Upper lobe of right lung (tissue), 1 donor: Measurements from ENCODE around the gene CSF1R. TPM values are rescaled to one million over a fixed set of nuclear protein-coding genes. Genes with fewer than 3 reads are reported as not detected.

Experiments used
- ATAC-seq: fragments of 200-7000 bp; cut with Tn5 transposase; one replicate; pipeline ENCODE4 v1.9.1; 2020; ENCODE audit warnings: mild to moderate bottlenecking, moderate library complexity
- DNase-seq: peaks from one replicate; pipeline ENCODE4 v3.0.0-alpha.2; 2020
- H3K27ac ChIP-seq: fragments of 200-600 bp; one replicate; pipeline ENCODE4 v1.8.0; 2022
- H3K27me3 ChIP-seq: fragments of 200-600 bp; one replicate; pipeline ENCODE4 v1.8.0; 2022; ENCODE audit warnings: mild to moderate bottlenecking
- H3K36me3 ChIP-seq: fragments of 200-600 bp; one replicate; pipeline ENCODE4 v1.8.0; 2022
- H3K4me1 ChIP-seq: fragments of 200-600 bp; one replicate; pipeline ENCODE4 v1.8.0; 2022
- H3K4me3 ChIP-seq: fragments of 200-600 bp; one replicate; pipeline ENCODE4 v1.8.0; 2022; ENCODE audit warnings: mild to moderate bottlenecking
- H3K9me3 ChIP-seq: fragments of 200-600 bp; one replicate; pipeline ENCODE4 v1.8.0; 2022
- CTCF ChIP-seq: fragments of 200-600 bp; IDR thresholded peaks from one replicate; pipeline ENCODE4 v1.8.0; 2022; ENCODE audit warnings: antibody characterized with exemption
- intact Hi-C: fragments of 100-400 bp; cut with DNase I; formaldehyde crosslinking; loops from one replicate; pipeline ENCODE4 v1.11.0; 2022
- total RNA-seq: library from RNA; stranded (reverse); fragmentation: NEBNext Ultra II Directional; extraction: Animal tissue kit (Norgen Biotek cat#: 25700); gene quantifications from one replicate; pipeline ENCODE4 v1.2.1, GENCODE V29; 2021
- donor health status: DM: no; HTN: yes; CAD: no; lungs with severe emphysema.

The CSF1R gene
- total RNA-seq, 1 donor from 2014 or later: 48.7 TPM

GRCh38 chr5:150044329-150044681 is 42.0 kb downstream of the CSF1R start:
- H3K36me3 ChIP-seq: peaks cover 90% of the 10 kb centered on the region
- H3K27ac ChIP-seq: no peak overlapping the region
- no peak for TF ChIP-seq CTCF
- H3K4me3 ChIP-seq: no peak overlapping the region
- DNase-seq: no peak
- ATAC-seq: no peak
- H3K9me3 ChIP-seq: no peaks in the 10 kb centered on the region
- intact Hi-C loops: no loop called here
- H3K4me1 ChIP-seq: peaks cover 15% of the 10 kb centered on the region
- H3K27me3 ChIP-seq: no peaks in the 10 kb centered on the region

GRCh38 chr5:150043657-150044328 is 42.6 kb downstream of the CSF1R start:
- TF ChIP-seq CTCF: no peak
- no peak overlapping the region for H3K4me3 ChIP-seq
- no peaks in the 10 kb centered on the region for H3K27me3 ChIP-seq
- no peak overlapping the region for H3K27ac ChIP-seq
- peaks cover 15% of the 10 kb centered on the region for H3K4me1 ChIP-seq
- ATAC-seq: peak; percentile 41
- H3K9me3 ChIP-seq: no peaks in the 10 kb centered on the region
- peaks cover 90% of the 10 kb centered on the region for H3K36me3 ChIP-seq
- no peak for DNase-seq
- intact Hi-C loops: no loop called here

- Histone ChIP-seq H3K27ac (no peak overlapping the region), H3K4me3 (no peak overlapping the region), H3K9me3 (no peaks in the 10 kb centered on the region), H3K27me3 (no peaks in the 10 kb centered on the region), H3K4me1 (peaks cover 15% of the 10 kb centered on the region), H3K36me3 (peaks cover 90% of the 10 kb centered on the region)
- intact Hi-C loops: no loop called here
- TF ChIP-seq CTCF: no peak
- ATAC-seq: no peak
- DNase-seq: no peak
Observed at GRCh38 chr5:150042459-150042858, 43.9 kb downstream of the CSF1R start.

- intact Hi-C loops: no loop called here
- H3K9me3 ChIP-seq: no peaks in the 10 kb centered on the region
- no peak for ATAC-seq
Observed at GRCh38 chr5:150038547-150038946, 47.8 kb downstream of the CSF1R start.

DNA sequence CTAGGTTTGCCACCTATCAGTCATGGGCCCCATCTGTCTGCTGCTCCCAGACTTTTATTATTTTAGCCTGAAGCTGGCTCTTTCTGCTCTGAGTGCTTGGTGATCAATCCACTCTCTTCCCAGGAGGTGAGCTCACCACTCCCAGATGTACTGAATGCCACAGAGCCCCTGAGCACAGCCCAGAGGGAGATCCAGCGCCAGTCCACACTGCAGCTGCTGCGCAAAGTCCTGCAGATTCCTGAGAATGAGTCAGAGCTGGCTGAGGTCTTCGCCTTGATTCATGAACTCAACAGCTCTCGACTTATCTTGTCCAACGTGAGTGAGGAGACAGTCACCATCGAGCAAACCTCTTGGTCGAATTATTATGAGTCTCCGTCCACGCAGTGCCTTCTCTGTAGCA is 49.8 kb downstream of the CSF1R start:
- ATAC-seq: peak; percentile 24
- no peak overlapping the region for H3K4me3 ChIP-seq
- H3K36me3 ChIP-seq: peaks cover 100% of the 10 kb centered on the region
- no peak for TF ChIP-seq CTCF
- no peaks in the 10 kb centered on the region for H3K9me3 ChIP-seq
- no peaks in the 10 kb centered on the region for H3K27me3 ChIP-seq
- DNase-seq: no peak
- no peaks in the 10 kb centered on the region for H3K4me1 ChIP-seq
- no peak overlapping the region for H3K27ac ChIP-seq
- intact Hi-C loops: no loop called here

More at GRCh38 chr5:150038547-150038946, 47.8 kb downstream of the CSF1R start:
- Histone ChIP-seq H3K27ac (no peak overlapping the region), H3K27me3 (no peaks in the 10 kb centered on the region), H3K4me1 (peaks cover 3% of the 10 kb centered on the region), H3K36me3 (peaks cover 98% of the 10 kb centered on the region), H3K4me3 (no peak overlapping the region)
- TF ChIP-seq CTCF: no peak
- DNase-seq: no peak
